Measurements from ENCODE around the gene WDR44. TPM values are rescaled to one million over a fixed set of nuclear protein-coding genes. Genes with fewer than 3 reads are reported as not detected.
A peak's percentile ranks its signal among the peaks of the same experiment; 100 is the strongest.

Gene WDR44
- total and polyA plus RNA-seq, 10 of the 15 experiments (the other 5 are each of a cell fraction or from before 2014, with no cell fraction given) = 3.4 to 14.0 (median 11.6) TPM

DNA sequence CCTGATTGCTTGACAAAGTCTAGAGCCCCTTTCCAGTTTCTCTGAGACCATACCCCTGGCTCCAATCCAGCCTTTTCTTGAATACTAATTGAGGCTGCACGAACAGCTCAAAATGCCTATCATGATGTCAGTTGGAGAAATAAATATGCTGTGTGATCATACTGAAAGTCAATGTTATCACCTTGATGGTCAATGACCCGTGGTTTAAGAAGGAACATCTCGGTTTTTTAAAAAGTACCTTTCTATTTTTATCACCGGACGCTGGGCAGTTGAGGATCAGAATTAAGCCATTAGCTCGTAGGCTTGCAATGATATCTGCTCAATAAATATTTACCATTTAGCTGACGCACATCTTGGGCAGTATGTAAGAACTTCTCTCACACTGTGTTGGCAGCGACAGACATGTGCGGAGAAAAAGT lies 852 bp upstream of the WDR44 start:
- peak overlapping the region; percentile 60 for H3K4me3 ChIP-seq
- peak overlapping the region; percentile 81 for H3K27ac ChIP-seq (ENCODE audit: control insufficient read depth, insufficient read depth)
- ChIA-PET POLR2A (interaction anchor here (2.0 kb wide), 1 partner anchor 9 kb away, joined by 9 read pairs; no protein-coding TSS in a partner anchor), CTCF (no interaction called here), RAD21 (ENCODE audit: unreplicated experiment) (interaction anchor here (0.8 to 1.6 kb wide), 3 partner anchors 14 to 185 kb away, joined by 4 read pairs; partner anchors contain the start of gene DOCK11), SMC1A (ENCODE audit: uncharacterized antibody, unreplicated experiment) (interaction anchor here (1.0 to 1.5 kb wide), 5 partner anchors 9 to 38 kb away, joined by 3 to 6 read pairs (median 4); no protein-coding TSS in a partner anchor)
- no peaks in the 10 kb centered on the region for H3K27me3 ChIP-seq (replicated peaks in 1 of 2; ENCODE audit: control insufficient read depth in 2 of 2, insufficient read depth in 2 of 2, low read length in 1 of 2)
- H4K20me1 ChIP-seq (ENCODE audit: control insufficient read depth, insufficient read depth) = no peaks in the 10 kb centered on the region
- intact Hi-C loops (cut with micrococcal nuclease; ENCODE audit: unreplicated experiment) (loop anchor here (5.0 kb wide), 2 partner anchors 77 to 192 kb away; no protein-coding TSS in a partner anchor), in situ Hi-C loops (cut with MboI) (no loop called here)
- DNase-seq (ENCODE audit: low read depth, low spot score) = no peak
- no peaks in the 10 kb centered on the region for H3K9me3 ChIP-seq (replicated peaks; ENCODE audit: control insufficient read depth, insufficient read depth, low read length)
- H2AFZ ChIP-seq (ENCODE audit: control insufficient read depth, low read depth, low read length) = peak overlapping the region; percentile 73
- H3K79me2 ChIP-seq (ENCODE audit: control insufficient read depth, insufficient read depth, low read length) = peaks cover 33% of the 10 kb centered on the region
- peak overlapping the region; percentile 87 for H3K4me2 ChIP-seq (ENCODE audit: control insufficient read depth, insufficient read depth)
- no peak for FAIRE-seq
- BruUV-seq (replicated peaks) = no TSS peak
- H3K9ac ChIP-seq (ENCODE audit: control insufficient read depth, insufficient read depth, low read length) = peak overlapping the region; percentile 88
- WGBS (ENCODE audit: insufficient coverage, insufficient replicate concordance, low lambda C conversion rate, missing lambda C conversion rate) = 31% methylated on average over 9 of the region's 9 CpGs
- peaks cover 5% of the 10 kb centered on the region; the same call in 1 of the 2 replicates for H3K4me1 ChIP-seq (ENCODE audit: control insufficient read depth, insufficient read depth, low read length)
- no peaks in the 10 kb centered on the region for H3K36me3 ChIP-seq (ENCODE audit: control insufficient read depth in 2 of 2, insufficient read depth in 2 of 2, low read length in 1 of 2)
- peak; percentile 22 for ATAC-seq
- TF ChIP-seq CBX5 (IDR thresholded peaks at IDR 0.05; ENCODE audit: low read depth) (no peak), PKNOX1 (IDR thresholded peaks at IDR 0.05) (peak; percentile 36; the same call in 1 of the 2 replicates), E2F4 (IDR thresholded peaks at IDR 0.05; ENCODE audit: low read depth, low read length) (no peak), RUNX3 (IDR thresholded peaks at IDR 0.05; ENCODE audit: low read length) (peak; percentile 62; the same call in 1 of the 2 replicates), PML (IDR thresholded peaks at IDR 0.05; ENCODE audit: low read length) (peak; percentile 31; the same call in 1 of the 2 replicates), MEF2A (IDR thresholded peaks at IDR 0.05; ENCODE audit: insufficient read depth, low read depth, low read length) (0 out of 2 replicates have a peak, but pooled peaks have one; percentile 16), ZBED1 (IDR thresholded peaks at IDR 0.05; ENCODE audit: borderline replicate concordance) (peak; percentile 43; the same call in 1 of the 2 replicates), NFIC (IDR thresholded peaks at IDR 0.05; ENCODE audit: low read depth, low read length) (peak; percentile 78; the same call in 1 of the 2 replicates), NR2F1 (conservative IDR thresholded peaks at IDR 0.05) (peak; percentile 51; the same call in 1 of the 2 replicates), SMARCA5 (IDR thresholded peaks at IDR 0.05) (no peak), JUNB (IDR thresholded peaks at IDR 0.05) (peak; percentile 76), CREB1 (IDR thresholded peaks at IDR 0.05; ENCODE audit: low read depth) (peak; percentile 49; the same call in 1 of the 2 replicates), MEF2B (IDR thresholded peaks at IDR 0.05; ENCODE audit: partially characterized antibody, poor library complexity, severe bottlenecking) (peak; percentile 23), CREM (IDR thresholded peaks at IDR 0.05; ENCODE audit: low read depth) (peak; percentile 34; the same call in 1 of the 2 replicates), ZBTB33 (IDR thresholded peaks at IDR 0.05) (no peak), MTA3 (IDR thresholded peaks at IDR 0.05; ENCODE audit: borderline replicate concordance, low read length) (peak; percentile 45; the same call in 1 of the 2 replicates), FOXM1 (IDR thresholded peaks at IDR 0.05; ENCODE audit: low read depth, low read length) (peak; percentile 79; the same call in 1 of the 2 replicates), RELB (IDR thresholded peaks at IDR 0.05; ENCODE audit: low read depth) (no peak), GABPA (IDR thresholded peaks at IDR 0.05; ENCODE audit: low read depth) (0 out of 2 replicates have a peak, but pooled peaks have one; percentile 8), RB1 (IDR thresholded peaks at IDR 0.05; ENCODE audit: borderline replicate concordance) (no peak), DPF2 (IDR thresholded peaks at IDR 0.05) (0 out of 2 replicates have a peak, but pooled peaks have one; percentile 40)

All from GM12878 (cell line).